GDM1 (cell line): ENCODE data around the gene SCAF4.
"Not testable (repeated sequence)": the region's sequence is repeated elsewhere in the genome, so short reads cannot be mapped to it uniquely, and the experiment has no call there.

Experiments used
- DNase-seq: peaks from one replicate; lab custom pipeline; 2025; lab: John Stamatoyannopoulos, UW

The SCAF4 gene

GRCh38 chr21:31737586-31738397 lies 5.9 kb upstream of the SCAF4 start:
- not testable (repeated sequence) for DNase-seq

GRCh38 chr21:31735511-31735992 lies 3.6 kb upstream of the SCAF4 start:
- no peak for DNase-seq

DNA sequence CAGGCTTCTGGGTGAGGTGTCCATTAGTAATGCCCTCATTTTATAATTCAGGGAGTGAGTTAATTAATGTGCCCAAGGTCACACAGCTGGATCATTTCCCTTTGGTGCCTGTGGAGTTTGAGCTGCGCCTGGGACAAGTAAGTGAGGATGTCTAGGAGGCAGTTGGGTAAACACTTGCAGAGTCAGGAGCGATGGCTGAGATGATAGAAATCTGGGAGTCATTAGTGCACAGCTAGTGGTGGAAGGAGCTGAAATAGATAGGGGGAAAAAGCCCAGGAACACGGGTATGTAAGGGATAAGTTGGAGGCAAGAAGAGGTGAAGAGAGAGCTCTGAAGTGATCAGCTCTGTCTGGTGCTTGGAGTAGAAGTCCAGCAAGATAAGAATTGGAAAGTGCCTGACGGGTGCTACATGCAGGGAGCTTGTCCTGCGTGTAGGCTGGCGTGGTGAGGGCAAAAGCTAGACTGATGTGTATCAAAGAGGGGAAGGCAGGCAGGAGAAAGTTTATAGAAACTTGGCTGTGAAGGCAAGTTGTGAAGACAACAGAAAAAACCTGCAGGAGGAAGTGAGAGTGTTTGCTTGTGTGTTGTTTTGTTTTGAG lies 1.7 kb upstream of the SCAF4 start:
- DNase-seq, result no peak

- DNase-seq, result no peak
Measured at GRCh38 chr21:31732597-31733550, 956 bp upstream of the SCAF4 start.

- no peak for DNase-seq
Measured at GRCh38 chr21:31731056-31731856, 662 bp downstream of the SCAF4 start.

GRCh38 chr21:31730712-31731055 lies 1.2 kb downstream of the SCAF4 start:
- DNase-seq, result no peak

- no peak for DNase-seq
Measured at GRCh38 chr21:31729622-31730343, 2.1 kb downstream of the SCAF4 start.

DNA sequence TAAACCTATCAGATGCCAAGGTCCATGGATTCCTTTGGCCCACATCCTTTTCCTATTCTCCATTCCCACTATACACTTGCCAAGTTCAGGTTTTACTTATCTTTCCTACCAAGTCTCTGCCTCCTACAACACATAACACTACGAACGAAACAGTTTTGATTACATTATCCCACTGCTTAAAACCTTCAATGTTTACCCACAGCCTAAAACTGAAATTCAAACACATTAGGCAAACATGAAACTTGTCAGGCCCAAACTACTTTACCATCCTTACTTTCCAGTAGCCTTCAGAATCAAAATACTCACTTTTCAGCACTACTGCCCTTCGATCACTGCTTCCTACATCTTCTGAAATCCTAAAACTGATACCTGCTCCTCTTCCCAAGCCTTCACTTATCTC lies 3.0 kb downstream of the SCAF4 start:
- no peak for DNase-seq

- no peak for DNase-seq
Measured at GRCh38 chr21:31728191-31728590, 3.7 kb downstream of the SCAF4 start.

- no peak for DNase-seq
Measured at GRCh38 chr21:31727181-31727580, 4.7 kb downstream of the SCAF4 start.

DNA sequence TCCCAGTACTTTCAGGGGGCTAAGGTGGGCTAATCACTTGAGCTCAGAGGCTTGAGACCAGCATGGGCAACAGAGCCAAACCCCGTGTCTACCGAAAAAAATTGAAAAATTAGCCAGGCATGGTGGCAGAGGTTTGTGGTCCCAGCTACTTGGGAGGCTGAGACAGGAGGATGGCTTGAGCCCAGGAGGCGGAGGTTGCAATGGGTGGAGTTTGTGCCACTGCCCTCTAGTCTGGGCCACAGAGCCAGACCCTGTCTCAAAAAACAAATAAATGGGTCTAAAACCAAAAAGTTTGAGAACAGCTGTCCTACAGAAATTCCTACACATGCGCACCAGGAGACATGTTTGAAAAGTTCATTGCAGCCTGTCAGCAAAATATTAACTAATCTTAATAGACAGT lies 5.5 kb downstream of the SCAF4 start:
- no peak for DNase-seq

DNA sequence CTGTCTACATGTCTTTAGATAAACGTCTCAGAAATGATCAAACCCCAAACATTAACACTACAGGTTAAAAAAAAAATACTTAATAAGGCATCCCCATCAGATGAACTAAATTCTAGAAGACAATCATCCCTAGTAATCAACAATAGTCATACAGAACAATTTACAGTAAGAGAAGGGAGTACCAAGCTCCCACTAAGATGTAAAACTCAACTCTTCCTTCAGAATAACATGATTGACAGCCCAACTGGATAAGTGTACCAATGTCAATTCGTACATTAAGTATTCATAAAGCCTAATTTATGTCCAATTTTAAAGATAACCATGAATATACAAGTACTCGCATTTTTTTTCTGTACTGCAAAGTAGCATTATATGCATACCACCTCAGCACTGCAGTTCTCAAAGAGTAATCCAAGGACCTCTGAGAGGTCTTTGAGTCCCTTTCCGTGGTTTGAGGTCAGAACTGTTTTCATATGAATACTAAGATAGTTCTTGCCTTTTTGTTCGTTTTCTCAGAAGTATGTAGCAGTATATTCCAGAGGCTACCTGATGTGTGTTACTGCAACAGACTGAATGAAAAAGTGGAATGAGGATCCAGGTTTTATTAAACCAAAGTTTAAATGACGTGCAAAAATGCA lies 6.6 kb downstream of the SCAF4 start:
- DNase-seq, result no peak

- DNase-seq, result no peak
Measured at GRCh38 chr21:31724552-31724951, 7.4 kb downstream of the SCAF4 start.

DNA sequence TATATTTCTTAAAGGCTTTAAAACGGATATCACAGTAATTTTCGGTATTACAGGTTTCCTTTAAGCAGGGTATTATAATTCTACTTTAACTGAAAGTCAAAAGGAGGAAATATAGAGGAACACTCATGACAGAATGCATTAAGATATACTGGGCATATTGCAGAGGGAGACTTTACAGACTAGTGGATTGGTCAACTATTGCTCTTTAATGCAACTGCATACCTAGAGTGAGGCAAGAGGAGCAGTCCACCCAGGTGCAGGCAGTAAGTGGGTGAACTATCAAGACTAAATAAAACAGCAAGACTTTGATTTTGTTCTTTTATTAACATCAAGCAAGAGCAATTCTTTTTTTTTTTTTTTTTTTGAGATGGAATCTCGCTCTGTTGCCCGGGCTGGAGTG lies 10.5 kb downstream of the SCAF4 start:
- no peak for DNase-seq

- no peak for DNase-seq
Measured at GRCh38 chr21:31720739-31721138, 11.2 kb downstream of the SCAF4 start.

GRCh38 chr21:31720330-31720729 lies 11.6 kb downstream of the SCAF4 start:
- DNase-seq, result no peak

GRCh38 chr21:31716106-31716505 lies 15.8 kb downstream of the SCAF4 start:
- DNase-seq, result no peak

DNA sequence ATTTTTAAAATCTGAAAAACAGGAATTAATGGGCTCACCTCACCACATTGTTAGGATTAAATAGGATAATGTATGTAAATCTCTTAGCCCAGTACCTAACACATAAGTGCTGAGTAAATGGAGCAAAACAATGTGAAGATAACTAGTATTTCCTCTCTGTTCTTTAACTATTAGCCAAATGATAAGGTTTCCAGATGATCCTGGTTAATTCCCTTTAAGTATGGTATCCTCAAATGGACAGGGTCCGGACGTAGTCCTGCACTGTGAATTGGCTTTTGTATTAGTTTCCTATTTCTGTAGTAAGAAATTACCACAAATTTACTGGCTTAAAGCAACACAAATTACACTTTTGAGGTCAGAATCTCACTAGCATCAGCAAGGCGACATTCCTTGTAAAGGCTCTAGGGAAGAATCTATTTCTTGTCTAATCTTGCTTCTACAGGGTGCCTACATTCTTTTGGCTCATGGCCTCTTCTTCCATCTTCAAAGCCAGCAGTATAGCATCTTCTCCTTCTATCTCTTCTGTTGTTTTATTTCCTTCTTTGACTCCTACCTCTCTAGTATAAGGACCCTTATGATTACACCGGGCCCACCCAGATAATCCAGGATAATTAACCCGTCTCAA lies 17.1 kb downstream of the SCAF4 start:
- no peak for DNase-seq

GRCh38 chr21:31713973-31714740 lies 17.8 kb downstream of the SCAF4 start:
- no peak for DNase-seq
